IPS-18a (cell line): ENCODE data around the gene GLOD4.
"Not testable (repeated sequence)": the region's sequence is repeated elsewhere in the genome, so short reads cannot be mapped to it uniquely, and the experiment has no call there.

ENCODE experiments used
- H3K27ac ChIP-seq: one replicate; pipeline ENCODE4 v1.5.1; 2013; ENCODE audit warnings: low read length
- H3K27me3 ChIP-seq: one replicate; pipeline ENCODE4 v1.6.1; 2013; ENCODE audit warnings: mild to moderate bottlenecking, low read length; ENCODE audit not compliant: control insufficient read depth, insufficient read depth
- H3K36me3 ChIP-seq: one replicate; pipeline ENCODE4 v1.6.1; 2013; ENCODE audit warnings: low read depth, low read length; ENCODE audit not compliant: control insufficient read depth
- H3K4me1 ChIP-seq: one replicate; pipeline ENCODE4 v1.6.1; 2013; ENCODE audit warnings: low read depth, low read length; ENCODE audit not compliant: control insufficient read depth
- H3K4me3 ChIP-seq: one replicate; pipeline ENCODE4 v1.5.1; 2013; ENCODE audit warnings: low read length
- H3K9ac ChIP-seq: one replicate; pipeline ENCODE4 v1.6.1; 2013; ENCODE audit warnings: mild to moderate bottlenecking, low read length, moderate library complexity
- H3K9me3 ChIP-seq: one replicate; pipeline ENCODE4 v1.6.1; 2013; ENCODE audit warnings: low read depth, low read length; ENCODE audit not compliant: control insufficient read depth

GLOD4 gene

DNA sequence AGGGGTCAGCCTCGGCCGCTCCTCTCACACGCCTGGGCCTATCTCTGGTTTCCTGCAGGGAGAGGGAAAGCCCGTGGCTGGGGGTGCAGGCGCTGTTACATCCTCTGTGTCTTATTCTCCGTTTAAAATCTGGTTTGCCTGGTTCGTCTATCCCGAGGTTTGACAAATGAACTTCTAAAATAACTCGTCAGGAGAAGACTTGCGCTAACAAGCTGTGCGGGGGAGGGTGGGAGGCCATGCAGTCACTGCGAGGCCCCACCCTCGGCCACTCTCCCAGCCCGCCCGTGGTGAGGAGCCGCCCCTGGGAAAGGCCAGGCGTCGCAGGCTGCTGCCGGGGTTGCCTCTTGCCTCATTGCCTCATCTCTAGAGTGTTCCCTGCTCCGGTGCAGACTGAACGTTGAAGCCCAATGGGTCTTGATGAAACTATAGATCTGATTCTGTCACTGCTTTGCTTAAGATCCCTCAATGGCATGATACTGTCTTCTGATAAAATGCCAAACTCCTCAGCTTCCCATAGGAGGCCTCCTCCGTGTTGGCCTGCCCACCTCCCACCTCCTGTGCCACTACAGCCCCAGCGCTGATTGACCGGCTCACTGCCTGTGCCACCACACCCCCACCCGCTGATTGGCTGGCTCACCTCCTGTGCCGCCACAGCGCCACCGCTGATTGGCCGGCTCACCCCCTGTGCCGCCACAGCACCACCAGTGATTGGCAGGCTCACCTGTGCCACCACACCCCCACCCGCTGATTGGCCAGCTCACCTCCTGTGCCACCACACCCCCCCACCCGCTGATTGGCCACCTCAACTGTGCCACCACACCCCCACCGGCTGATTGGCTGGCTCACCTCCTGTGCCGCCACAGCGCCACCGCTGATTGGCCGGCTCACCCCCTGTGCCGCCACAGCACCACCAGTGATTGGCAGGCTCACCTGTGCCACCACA lies 8.1 kb upstream of the GLOD4 start:
- peaks cover 24% of the 10 kb centered on the region for H3K36me3 ChIP-seq

DNA sequence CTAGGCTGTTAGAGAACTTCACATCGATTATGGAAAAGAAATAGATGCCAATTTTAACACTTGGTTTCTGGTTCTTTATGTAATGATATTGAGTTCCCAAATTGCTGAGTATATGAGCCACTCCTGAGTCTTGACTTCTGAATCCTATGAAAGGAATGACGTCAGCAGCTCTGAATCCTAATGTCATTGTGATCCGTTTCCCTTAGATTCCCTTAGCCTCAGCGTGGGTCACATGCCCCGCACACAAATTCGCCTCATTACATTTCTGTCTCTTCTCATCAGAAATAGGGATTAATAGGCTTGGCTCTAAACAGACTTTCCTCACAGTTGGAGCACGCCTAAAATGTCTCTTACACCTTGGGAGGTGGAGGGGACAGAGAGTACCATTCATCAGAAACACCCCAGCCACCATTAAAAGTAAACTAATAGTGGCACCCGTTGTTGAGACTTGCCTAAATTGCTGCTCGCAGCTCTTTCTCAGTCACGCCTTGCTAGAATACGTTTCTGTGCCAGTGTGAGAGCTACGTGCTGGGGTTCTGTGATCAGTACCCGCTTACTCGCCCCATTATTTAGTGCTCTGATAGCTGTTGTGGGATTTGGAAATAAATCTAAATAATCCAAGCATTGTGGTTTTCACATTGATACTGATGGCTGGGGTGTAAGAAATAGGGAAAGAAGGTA lies 7.2 kb upstream of the GLOD4 start:
- no peak overlapping the region for H3K9ac ChIP-seq
- H3K4me3 ChIP-seq: no peak overlapping the region
- no peaks in the 10 kb centered on the region for H3K9me3 ChIP-seq
- no peaks in the 10 kb centered on the region for H3K27me3 ChIP-seq
- no peaks in the 10 kb centered on the region for H3K4me1 ChIP-seq
- peaks cover 31% of the 10 kb centered on the region for H3K36me3 ChIP-seq
- no peak overlapping the region for H3K27ac ChIP-seq

More for the DNA sequence above, 8.1 kb upstream of the GLOD4 start:
- not testable (repeated sequence) for H3K4me1 ChIP-seq, H3K9me3 ChIP-seq, H3K27me3 ChIP-seq, H3K9ac ChIP-seq, H3K4me3 ChIP-seq, H3K27ac ChIP-seq

DNA sequence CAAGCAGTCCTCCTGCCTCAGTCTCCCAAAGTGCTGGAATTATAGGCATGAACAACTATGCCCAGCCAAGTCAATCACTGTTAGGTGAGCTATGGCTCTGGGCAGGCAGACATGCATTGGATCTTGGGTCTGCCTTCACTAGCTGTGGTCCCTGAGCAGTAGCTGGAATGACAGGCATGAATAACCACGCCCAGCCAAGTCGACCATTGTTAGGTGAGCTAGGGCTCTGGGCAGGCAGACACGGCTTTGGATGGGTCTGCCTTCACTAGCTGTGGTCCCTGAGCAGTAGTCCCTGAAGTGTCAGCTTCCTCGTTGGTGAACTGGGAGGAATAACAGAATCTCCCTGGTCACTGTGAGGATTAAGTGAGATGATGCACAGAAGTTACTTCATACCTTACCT lies 6.5 kb upstream of the GLOD4 start:
- H3K36me3 ChIP-seq: peaks cover 35% of the 10 kb centered on the region

DNA sequence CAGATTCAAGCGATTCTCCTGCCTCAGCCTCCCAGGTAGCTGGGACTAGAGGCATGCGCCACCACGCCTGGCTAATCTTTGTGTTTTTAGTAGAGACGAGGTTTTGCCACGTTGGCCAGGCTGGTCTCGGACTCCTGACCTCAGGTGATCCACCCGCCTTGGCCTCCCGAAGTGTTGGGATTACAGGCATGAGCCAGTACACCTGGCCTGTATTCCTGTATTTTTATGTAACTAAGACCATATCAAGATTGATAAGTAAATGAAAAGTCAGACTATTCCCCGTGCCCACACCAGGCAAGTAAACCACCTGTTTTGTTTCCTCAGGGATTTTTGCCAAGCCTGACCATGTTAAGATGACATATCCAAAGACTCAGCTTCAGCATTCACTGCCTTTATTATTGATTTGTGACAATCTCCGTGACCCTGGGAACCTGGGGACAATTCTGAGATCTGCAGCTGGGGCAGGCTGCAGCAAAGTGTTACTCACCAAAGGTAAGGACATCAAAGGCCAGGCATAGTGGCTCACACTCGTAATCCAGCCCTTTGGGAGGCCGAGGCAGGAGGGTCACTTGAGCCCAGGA lies 5.7 kb upstream of the GLOD4 start:
- Histone ChIP-seq H3K27me3 (no peaks in the 10 kb centered on the region), H3K36me3 (peaks cover 35% of the 10 kb centered on the region), H3K9ac (no peak overlapping the region)

More for the DNA sequence above, 6.5 kb upstream of the GLOD4 start:
- no peaks in the 10 kb centered on the region for H3K27me3 ChIP-seq
- H3K4me1 ChIP-seq: no peaks in the 10 kb centered on the region
- H3K27ac ChIP-seq: no peak overlapping the region
- no peak overlapping the region for H3K4me3 ChIP-seq
- no peak overlapping the region for H3K9ac ChIP-seq
- no peaks in the 10 kb centered on the region for H3K9me3 ChIP-seq

DNA sequence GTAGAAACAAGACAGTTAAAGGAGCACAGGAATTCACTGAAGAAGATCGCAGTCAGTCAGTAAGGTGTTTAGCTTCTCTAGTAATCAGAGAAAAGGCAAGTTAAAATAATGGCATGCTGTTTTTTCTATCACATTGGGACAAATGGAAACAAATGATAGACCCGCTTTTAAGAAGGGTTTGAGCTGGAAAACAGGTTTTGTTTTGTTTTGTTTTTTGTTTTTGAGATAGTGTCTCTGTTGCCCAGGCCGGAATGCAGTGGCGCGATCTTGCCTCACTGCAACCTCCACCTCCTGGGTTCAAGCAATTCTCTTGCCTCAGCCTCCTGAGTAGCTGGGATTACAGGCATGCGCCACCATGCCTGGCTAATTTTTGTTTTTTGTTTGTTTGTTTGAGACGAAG lies 3.8 kb upstream of the GLOD4 start:
- H3K27ac ChIP-seq, H3K27me3 ChIP-seq, H3K9me3 ChIP-seq, H3K4me3 ChIP-seq, H3K9ac ChIP-seq, H3K4me1 ChIP-seq: not testable (repeated sequence)
- peaks cover 29% of the 10 kb centered on the region for H3K36me3 ChIP-seq

More for the DNA sequence above, 5.7 kb upstream of the GLOD4 start:
- Histone ChIP-seq H3K27ac (no peak overlapping the region), H3K4me3 (no peak overlapping the region), H3K9me3 (no peaks in the 10 kb centered on the region), H3K4me1 (no peaks in the 10 kb centered on the region)

DNA sequence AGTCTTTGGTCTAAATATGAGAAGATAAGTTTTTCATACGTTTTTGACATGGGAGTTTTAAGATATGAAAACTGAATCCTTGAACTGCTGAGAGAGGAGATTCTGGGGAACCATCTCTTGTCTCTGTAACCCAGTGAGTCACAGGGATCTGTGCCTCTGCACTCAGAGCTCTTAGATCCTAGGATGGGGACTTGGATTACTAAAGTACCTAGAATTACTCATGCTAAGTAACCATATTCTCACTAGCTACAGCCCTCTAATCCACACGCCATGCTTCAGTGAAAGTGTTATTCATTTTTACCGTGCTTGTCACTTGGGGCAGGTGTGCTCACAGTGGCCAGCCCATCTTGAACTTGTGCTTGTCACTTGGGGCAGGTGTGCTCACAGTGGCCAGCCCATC lies 2.1 kb upstream of the GLOD4 start:
- Histone ChIP-seq H3K4me1 (no peaks in the 10 kb centered on the region), H3K9me3 (no peaks in the 10 kb centered on the region), H3K27ac (no peak overlapping the region), H3K4me3 (no peak overlapping the region), H3K9ac (no peak overlapping the region), H3K27me3 (no peaks in the 10 kb centered on the region), H3K36me3 (peaks cover 25% of the 10 kb centered on the region)

DNA sequence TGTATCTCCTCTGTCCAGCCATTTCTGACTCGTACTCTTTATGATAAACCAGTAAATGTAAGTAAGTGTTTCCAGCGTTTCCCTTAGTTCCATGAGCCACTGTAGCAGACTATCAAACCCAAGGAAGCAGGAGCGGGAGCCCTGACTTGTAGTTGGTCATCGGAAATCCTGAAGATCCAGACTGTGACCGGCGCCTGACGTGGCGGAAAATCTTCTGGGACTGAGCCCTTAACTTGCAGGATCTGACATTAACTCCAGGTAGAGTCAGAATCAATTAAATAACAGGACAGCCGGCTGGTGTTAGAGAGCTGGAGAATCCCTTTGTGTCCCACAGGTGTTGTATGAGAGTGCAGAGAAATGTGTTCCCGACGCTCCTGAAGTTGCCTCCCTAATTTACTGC lies 4.0 kb downstream of the GLOD4 start:
- Histone ChIP-seq H3K27me3 (no peaks in the 10 kb centered on the region), H3K9ac (no peak overlapping the region), H3K36me3 (peaks cover 54% of the 10 kb centered on the region), H3K27ac (no peak overlapping the region), H3K4me3 (no peak overlapping the region), H3K4me1 (no peaks in the 10 kb centered on the region), H3K9me3 (no peaks in the 10 kb centered on the region)

DNA sequence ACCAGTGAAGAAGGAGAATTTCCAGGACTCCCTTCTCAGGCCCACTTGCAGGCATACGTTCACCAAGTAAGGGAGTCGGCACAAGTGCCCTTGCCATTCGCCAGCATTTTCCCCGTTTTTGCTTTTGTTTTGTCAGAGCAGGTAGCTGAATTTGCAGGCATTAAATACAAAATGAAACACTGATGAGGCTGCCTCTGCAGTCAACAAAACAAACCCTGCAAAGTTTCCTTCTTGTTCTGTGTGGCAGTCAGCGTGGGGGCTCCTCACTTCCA lies 7.8 kb downstream of the GLOD4 start:
- Histone ChIP-seq H3K9me3 (no peaks in the 10 kb centered on the region), H3K9ac (no peak overlapping the region), H3K27me3 (no peaks in the 10 kb centered on the region), H3K36me3 (peaks cover 82% of the 10 kb centered on the region), H3K4me3 (no peak overlapping the region), H3K4me1 (no peaks in the 10 kb centered on the region), H3K27ac (no peak overlapping the region)

DNA sequence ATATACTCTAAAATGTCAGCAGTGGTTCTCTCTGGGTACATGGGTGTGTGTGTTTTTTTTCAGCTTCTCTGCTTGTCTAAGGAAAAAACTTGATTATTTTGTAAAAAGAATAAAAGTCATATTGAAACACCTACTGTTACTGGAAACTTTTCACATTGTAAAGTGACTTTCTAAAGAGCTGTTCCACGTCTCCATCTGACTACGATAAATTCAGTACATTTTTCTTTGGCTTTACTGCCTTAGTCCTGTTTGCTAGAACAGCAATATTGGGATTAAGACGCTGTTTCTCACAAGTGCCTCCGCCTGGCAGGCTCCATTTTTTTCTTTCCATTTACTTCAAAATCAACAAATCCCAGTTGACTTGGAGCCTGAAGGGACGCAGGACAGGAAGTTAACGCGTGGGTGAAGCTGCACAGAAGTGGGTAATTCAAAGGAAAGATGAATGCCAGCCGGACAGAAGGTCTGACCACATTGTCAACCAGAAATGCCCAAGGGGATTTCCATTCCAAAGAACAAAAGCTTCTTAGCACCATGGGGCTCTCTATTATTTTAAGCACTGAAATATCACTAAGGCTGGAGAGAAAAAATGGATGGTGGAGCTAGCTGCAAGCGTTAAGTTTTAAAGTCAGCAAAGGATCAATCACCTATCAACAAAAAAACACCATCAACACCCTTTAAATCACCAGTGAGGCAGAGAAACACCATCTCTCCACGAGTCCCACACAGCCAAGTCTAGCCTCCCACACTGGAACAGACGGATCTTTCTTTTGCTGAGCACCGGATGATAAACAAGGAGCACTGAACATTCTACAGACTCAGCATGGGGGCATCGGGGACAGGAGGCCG lies 8.4 kb downstream of the GLOD4 start:
- H3K9me3 ChIP-seq: no peaks in the 10 kb centered on the region
- H3K27me3 ChIP-seq: no peaks in the 10 kb centered on the region
- no peak overlapping the region for H3K9ac ChIP-seq
- no peak overlapping the region for H3K4me3 ChIP-seq
- peaks cover 85% of the 10 kb centered on the region for H3K36me3 ChIP-seq
- H3K4me1 ChIP-seq: no peaks in the 10 kb centered on the region
- H3K27ac ChIP-seq: no peak overlapping the region

DNA sequence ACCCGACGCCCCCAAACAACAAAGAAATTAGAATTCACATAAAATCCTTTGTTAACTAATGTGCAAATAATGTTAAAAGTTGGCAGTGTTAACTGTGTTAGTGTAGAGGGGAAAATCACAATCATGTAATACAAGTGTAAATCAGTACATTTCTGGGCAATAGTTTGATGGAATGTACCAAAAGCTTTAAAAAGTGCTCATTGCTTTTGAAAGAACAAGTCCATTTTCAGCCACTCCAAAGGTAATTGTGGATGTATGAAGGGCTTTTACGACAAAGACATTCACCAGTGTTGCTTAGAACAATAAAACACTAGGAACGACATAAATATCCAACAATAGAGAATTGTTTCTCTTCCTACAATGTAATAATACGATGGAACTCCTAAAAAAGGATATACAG lies 9.1 kb downstream of the GLOD4 start:
- no peak overlapping the region for H3K9ac ChIP-seq
- H3K27ac ChIP-seq: no peak overlapping the region
- no peaks in the 10 kb centered on the region for H3K9me3 ChIP-seq
- H3K4me3 ChIP-seq: no peak overlapping the region
- no peaks in the 10 kb centered on the region for H3K27me3 ChIP-seq
- H3K36me3 ChIP-seq: peaks cover 78% of the 10 kb centered on the region
- no peaks in the 10 kb centered on the region for H3K4me1 ChIP-seq

DNA sequence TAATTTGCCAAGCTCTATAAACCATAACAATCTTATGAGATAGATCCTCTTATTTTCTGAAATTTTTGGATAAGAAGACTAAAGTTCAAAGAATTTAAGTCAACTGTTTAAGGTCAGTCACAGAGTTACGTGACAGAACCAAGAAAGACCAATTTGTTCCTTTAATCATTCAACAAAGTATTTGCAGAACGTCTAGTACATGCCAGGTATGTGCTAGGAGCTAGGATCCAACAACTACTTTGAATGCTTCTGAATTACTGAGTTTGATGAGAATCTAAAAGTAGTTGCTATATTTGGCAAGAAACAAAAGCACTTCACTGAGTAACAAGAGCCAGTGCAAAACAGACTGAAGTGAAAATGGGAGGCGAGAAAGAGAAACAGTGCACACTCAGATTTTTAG lies 15.0 kb downstream of the GLOD4 start:
- no peaks in the 10 kb centered on the region for H3K4me1 ChIP-seq
- H3K27me3 ChIP-seq: no peaks in the 10 kb centered on the region
- H3K36me3 ChIP-seq: peaks cover 56% of the 10 kb centered on the region
- no peak overlapping the region for H3K4me3 ChIP-seq
- H3K27ac ChIP-seq: no peak overlapping the region
- no peaks in the 10 kb centered on the region for H3K9me3 ChIP-seq
- H3K9ac ChIP-seq: no peak overlapping the region
